Tibial nerve (tissue), 4 donors: ENCODE measurements around the gene RTL10. TPM values are rescaled to one million over a fixed set of nuclear protein-coding genes. Genes with fewer than 3 reads are reported as not detected.

ENCODE experiments used
- DNase-seq, 2 donors: peaks; one replicate each; pipeline ENCODE4 v3.0.0-alpha.2; 2019; ENCODE audit warnings: low spot score in 2 of 2
- H3K27ac ChIP-seq, 4 donors: fragments of 200-600 bp; sonication (generic) in 3 of 4; one replicate each; pipeline ENCODE4 v1.5.1; 2017 to 2019; ENCODE audit warnings: mild to moderate bottlenecking in 1 of 4
- H3K27me3 ChIP-seq, 2 donors: fragments of 200-600 bp; sonication (generic) in 1 of 2; one replicate each; pipeline versions ENCODE4 v1.5.1 to v1.6.0; 2017 to 2019
- H3K36me3 ChIP-seq, 3 donors: fragments of 200-600 bp; sonication (generic); one replicate each; pipeline ENCODE4 v1.5.1; 2018 to 2019
- H3K4me1 ChIP-seq, 4 donors: fragments of 200-600 bp; sonication (generic) in 3 of 4; one replicate each; pipeline ENCODE4 v1.5.1; 2017 to 2019
- H3K4me3 ChIP-seq, 4 donors: fragments of 200-600 bp; sonication (generic) in 3 of 4; one replicate each; pipeline ENCODE4 v1.5.1; 2017 to 2019; ENCODE audit warnings: mild to moderate bottlenecking in 1 of 4, moderate library complexity in 1 of 4
- H3K9me3 ChIP-seq, 4 donors: fragments of 200-600 bp; sonication (generic) in 3 of 4; one replicate each; pipeline ENCODE4 v1.5.1; 2017 to 2019
- CTCF ChIP-seq, 5 experiments: fragments of 200-600 bp in 3 of 5; fragments of 450-650 bp in 2 of 5; sonication (generic) in 3 of 5; IDR thresholded peaks; one replicate each; pipeline ENCODE4 v1.5.1; 2016 to 2019; ENCODE audit warnings: antibody characterized with exemption in 5 of 5, mild to moderate bottlenecking in 3 of 5, moderate library complexity in 2 of 5
- EP300 ChIP-seq, 2 donors: sonication (generic); formaldehyde crosslinking; IDR thresholded peaks; one replicate each; pipeline ENCODE4 v1.6.1; 2017; ENCODE audit warnings: antibody characterized with exemption in 2 of 2, mild to moderate bottlenecking in 1 of 2
- POLR2A ChIP-seq, 2 donors: fragments of 450-650 bp; IDR thresholded peaks; one replicate each; pipeline ENCODE4 v1.6.1; 2017; ENCODE audit warnings: antibody characterized with exemption in 2 of 2, mild to moderate bottlenecking in 2 of 2, moderate library complexity in 2 of 2
- WGBS, 2 donors: methylation state at CpG; one replicate each; pipeline ENCODE4 v1.1.5; 2018; 5-methylcytosine and 5-hydroxymethylcytosine counted together
- total RNA-seq, 4 donors: library from RNA; depleted of rRNA; stranded (reverse); fragments of >200 nt; gene quantifications; one replicate each; pipeline ENCODE4 v1.1.0, GENCODE V29; 2016

Gene RTL10
- total RNA-seq, 4 donors from 2014 or later = 10.2 to 13.3 (median 11.4) TPM

- peaks cover 0 to 38% (median 0%) of the 10 kb centered on the region in 3 donors for H3K36me3 ChIP-seq
- H3K4me1 ChIP-seq = peaks cover 0 to 85% (median 18%) of the 10 kb centered on the region in 4 donors
- DNase-seq = peak in 1 of 2 donors; percentile 7
- no peak overlapping the region for H3K4me3 ChIP-seq
- no peaks in the 10 kb centered on the region for H3K27me3 ChIP-seq
- H3K27ac ChIP-seq = peak overlapping the region; percentile 23 to 79 (median 54)
- H3K9me3 ChIP-seq = no peaks in the 10 kb centered on the region
- TF ChIP-seq POLR2A (IDR thresholded peaks at IDR 0.05) (no peak), EP300 (IDR thresholded peaks at IDR 0.05) (no peak)
- 71 to 82% methylated on average over 6 to 7 of the region's 7 CpGs for WGBS, 2 donors
These were observed 19.3 kb upstream of the RTL10 start for GRCh38 chr22:19873960-19874306.

DNA sequence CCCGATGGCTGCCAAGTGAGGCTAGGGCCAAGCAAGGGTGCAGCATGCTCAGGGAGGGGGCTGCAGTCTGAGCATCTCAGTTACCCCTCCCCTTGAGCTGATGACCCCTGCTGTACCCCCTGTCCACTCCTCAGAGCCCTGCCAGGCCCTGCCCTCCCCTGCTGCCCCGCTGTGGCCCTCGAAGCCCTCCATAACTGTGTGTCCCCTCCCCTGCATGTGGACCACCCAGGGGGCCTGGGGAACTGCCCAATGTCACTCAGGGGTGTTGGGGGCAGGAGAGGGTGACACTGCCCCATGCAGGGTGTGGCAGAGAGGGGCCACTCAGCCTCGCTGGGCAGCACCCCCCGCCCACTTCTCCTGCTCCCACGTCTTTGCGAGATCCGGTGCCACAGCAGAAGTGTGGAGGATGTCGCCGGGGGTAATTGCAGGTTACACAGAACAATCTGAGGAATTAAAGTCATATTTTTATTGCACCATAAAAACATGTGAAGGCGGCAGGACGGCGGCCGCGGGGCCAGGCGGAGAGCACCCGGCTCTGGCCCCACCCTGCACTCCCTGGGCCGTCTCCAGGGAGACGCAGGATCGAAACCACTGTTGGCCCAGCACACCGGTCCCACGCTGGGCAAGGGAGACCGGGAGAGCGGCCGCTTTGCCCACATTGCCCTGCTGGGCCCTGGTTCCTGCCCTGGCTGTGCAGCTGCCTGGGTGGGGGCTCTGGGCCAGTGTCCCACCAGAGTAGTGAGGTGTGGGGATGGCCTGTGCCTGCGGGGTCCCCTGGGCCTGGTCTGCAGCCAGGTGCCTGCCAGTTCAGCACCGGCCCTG, 18.7 kb upstream of the RTL10 start:
- Histone ChIP-seq H3K9me3 (no peaks in the 10 kb centered on the region), H3K27me3 (no peaks in the 10 kb centered on the region), H3K27ac (peak overlapping the region in 3 of 4 donors; percentile 42 to 79 (median 59)), H3K36me3 (peaks cover 0 to 34% (median 0%) of the 10 kb centered on the region in 3 donors), H3K4me1 (peaks cover 0 to 86% (median 20%) of the 10 kb centered on the region in 4 donors), H3K4me3 (no peak overlapping the region)
- WGBS, 2 donors = 54 to 58% methylated on average over 21 to 23 of the region's 27 CpGs
- TF ChIP-seq EP300 (IDR thresholded peaks at IDR 0.05) (no peak), CTCF (IDR thresholded peaks at IDR 0.05) (no peak), POLR2A (IDR thresholded peaks at IDR 0.05) (no peak)
- DNase-seq = peak in 1 of 2 donors; percentile 8

- no peak overlapping the region for H3K4me3 ChIP-seq
- peaks cover 0 to 84% (median 20%) of the 10 kb centered on the region in 4 donors for H3K4me1 ChIP-seq
- 66 to 73% methylated on average over 2 to 4 of the region's 7 CpGs for WGBS, 2 donors
- peak in 1 of 2 donors; percentile 11 for DNase-seq
- peak overlapping the region in 1 of 4 donors; percentile 79 for H3K27ac ChIP-seq
- no peak for TF ChIP-seq EP300 (IDR thresholded peaks at IDR 0.05)
- TF ChIP-seq CTCF (IDR thresholded peaks at IDR 0.05) = no peak
- TF ChIP-seq POLR2A (IDR thresholded peaks at IDR 0.05) = no peak
- no peaks in the 10 kb centered on the region for H3K27me3 ChIP-seq
- H3K36me3 ChIP-seq = peaks cover 0 to 28% (median 0%) of the 10 kb centered on the region in 3 donors
- H3K9me3 ChIP-seq = no peaks in the 10 kb centered on the region
These were observed 18.1 kb upstream of the RTL10 start for GRCh38 chr22:19872779-19873137.

DNA sequence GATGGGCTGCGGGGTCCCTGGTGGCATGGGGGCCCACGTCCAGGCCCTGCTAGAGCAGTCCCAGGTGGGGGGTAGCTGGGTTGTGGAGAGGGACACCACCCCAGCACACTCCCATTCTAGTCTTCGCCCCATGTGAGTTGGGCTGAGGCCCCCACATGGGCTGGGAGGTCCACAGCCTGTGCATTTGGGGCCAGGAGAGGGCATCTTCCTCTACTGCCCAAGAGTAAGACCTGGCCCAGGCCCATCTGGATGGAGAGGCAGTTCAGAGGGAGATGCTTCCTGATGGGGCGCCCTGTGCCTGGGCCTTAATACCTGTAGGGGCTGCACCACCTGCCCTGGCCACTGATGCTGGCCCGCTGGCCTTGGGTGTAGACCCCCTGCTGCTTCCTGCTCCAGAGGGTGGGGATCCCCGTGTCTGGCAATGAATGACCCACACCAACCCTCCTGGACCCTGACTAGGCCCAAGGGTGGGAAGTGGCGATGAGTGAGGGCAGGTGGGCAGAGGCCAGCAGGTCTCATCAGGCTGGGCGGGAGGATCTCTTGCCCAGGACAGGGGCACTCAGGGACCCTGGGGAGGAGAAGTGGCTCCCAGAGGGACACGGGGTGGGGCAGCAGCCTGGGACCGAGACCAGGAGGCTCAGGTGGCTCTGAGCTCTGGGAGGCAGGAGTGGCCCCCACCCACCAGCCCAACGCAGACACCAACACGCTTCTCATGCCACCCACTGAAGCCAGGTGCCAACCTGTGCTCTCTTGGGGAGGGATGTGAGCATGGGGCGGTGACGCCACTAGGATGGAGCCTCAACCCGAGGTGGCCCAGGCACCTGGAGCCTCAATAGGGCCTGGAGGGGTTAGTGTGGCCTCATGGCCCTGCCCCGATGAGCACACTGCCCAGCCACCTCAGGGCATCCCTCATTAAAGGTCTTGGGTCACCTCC, 17.4 kb upstream of the RTL10 start:
- TF ChIP-seq POLR2A (IDR thresholded peaks at IDR 0.05) = no peak
- TF ChIP-seq EP300 (IDR thresholded peaks at IDR 0.05) = no peak
- no peak for TF ChIP-seq CTCF (IDR thresholded peaks at IDR 0.05)
- peak in 1 of 2 donors; percentile 8 for DNase-seq
- Histone ChIP-seq H3K4me3 (no peak overlapping the region), H3K36me3 (peaks cover 0 to 28% (median 0%) of the 10 kb centered on the region in 3 donors), H3K9me3 (no peaks in the 10 kb centered on the region), H3K27ac (peak overlapping the region in 2 of 4 donors; percentile 79 to 80), H3K27me3 (no peaks in the 10 kb centered on the region), H3K4me1 (peaks cover 0 to 82% (median 20%) of the 10 kb centered on the region in 4 donors)
- WGBS, 2 donors = 96 to 97% methylated on average over 13 to 14 of the region's 16 CpGs

GRCh38 chr22:19871023-19871844, 16.6 kb upstream of the RTL10 start:
- H3K27me3 ChIP-seq = no peaks in the 10 kb centered on the region
- TF ChIP-seq POLR2A (IDR thresholded peaks at IDR 0.05) (no peak), EP300 (IDR thresholded peaks at IDR 0.05) (no peak), CTCF (IDR thresholded peaks at IDR 0.05) (no peak)
- peak in 1 of 2 donors; percentile 1 for DNase-seq
- peaks cover 0 to 20% (median 0%) of the 10 kb centered on the region in 3 donors for H3K36me3 ChIP-seq
- no peaks in the 10 kb centered on the region for H3K9me3 ChIP-seq
- no peak overlapping the region for H3K4me3 ChIP-seq
- H3K27ac ChIP-seq = peak overlapping the region in 3 of 4 donors; percentile 19 to 80 (median 79)
- 74 to 77% methylated on average over 16 of the region's 19 CpGs for WGBS, 2 donors
- peaks cover 0 to 73% (median 20%) of the 10 kb centered on the region in 4 donors for H3K4me1 ChIP-seq
